GF-D8 (cell line): ENCODE results near the gene CATSPER4.
"Not testable (repeated sequence)": the region's sequence is repeated elsewhere in the genome, so short reads cannot be mapped to it uniquely, and the experiment has no call there.

ENCODE experiments used
- DNase-seq: peaks from one replicate; lab custom pipeline; 2025; lab: John Stamatoyannopoulos, UW

Gene CATSPER4

DNA sequence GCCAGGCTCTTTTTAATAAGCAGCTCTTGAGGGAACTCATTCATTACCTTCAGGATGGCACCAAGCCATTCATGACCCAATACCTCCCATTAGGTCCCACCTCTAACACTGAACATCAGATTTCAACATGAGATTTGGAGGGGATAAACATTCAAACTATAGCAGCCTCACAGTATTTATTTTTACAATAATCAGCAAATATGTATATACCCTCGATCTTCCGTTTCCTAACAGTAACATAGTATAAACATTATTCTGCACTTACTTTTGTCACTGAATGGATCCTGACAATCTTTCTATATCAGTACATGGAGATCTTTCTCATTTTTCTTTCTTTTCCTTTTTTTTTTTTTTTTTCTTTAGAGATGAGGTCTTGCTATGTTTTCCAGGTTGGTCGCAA is 5.4 kb downstream of the CATSPER4 start:
- no peak for DNase-seq

DNA sequence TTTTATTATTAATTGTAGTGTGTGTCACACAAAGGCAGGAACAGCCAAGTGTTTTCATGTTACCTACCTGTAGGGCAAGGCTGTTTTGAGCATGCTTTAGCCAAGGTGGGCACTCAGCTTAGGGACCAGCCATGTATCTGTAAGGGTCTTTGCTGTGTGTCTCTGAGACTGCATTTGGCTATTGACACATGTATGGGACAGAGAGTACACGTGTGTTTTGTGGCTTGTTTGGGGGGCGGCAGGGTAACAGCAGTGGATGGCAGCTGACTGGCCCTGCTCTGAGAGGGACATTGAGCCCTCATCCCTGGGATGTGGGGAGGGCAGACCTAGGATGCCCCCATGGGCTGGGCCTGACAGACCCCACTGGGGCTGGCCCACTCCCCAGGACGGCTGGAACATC is 6.9 kb downstream of the CATSPER4 start:
- DNase-seq = no peak

DNA sequence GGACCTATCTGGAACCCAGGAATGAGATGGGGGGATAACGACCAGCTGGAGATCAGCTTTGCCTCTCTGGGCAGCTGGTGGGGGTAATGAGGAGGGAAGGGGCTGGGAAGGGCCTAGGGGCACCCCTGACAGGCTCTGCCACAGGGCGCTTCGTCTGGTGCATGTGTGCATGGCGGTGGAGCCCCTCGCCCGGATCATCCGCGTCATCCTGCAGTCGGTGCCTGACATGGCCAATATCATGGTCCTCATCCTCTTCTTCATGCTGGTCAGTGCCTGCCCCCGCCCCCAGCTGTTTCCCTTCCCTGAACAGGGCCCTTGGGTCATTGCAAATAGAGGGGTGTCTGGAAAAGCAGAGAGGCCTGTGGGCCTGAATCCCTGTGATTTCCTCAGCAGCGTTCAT is 7.4 kb downstream of the CATSPER4 start:
- no peak for DNase-seq

DNA sequence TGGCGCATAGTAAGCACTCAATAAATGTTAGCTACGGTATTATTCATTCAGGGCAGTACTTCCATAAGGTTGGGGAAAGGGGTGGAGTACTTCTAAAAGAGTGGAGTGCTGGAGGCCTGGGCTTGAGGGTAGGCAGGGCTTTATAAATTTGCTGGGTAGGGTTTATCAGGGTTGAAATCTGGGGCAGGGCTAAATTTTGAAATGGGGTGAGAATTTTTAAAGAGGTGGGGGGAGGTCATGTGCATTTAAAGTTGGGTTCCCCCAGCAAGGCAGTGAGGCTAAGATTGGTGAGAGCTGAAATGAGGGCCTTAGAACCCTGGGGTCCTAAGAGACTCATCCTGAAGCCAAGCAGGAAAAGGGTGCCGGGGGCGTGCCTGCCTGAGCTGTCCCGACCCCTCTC is 10.0 kb downstream of the CATSPER4 start:
- no peak for DNase-seq

DNA sequence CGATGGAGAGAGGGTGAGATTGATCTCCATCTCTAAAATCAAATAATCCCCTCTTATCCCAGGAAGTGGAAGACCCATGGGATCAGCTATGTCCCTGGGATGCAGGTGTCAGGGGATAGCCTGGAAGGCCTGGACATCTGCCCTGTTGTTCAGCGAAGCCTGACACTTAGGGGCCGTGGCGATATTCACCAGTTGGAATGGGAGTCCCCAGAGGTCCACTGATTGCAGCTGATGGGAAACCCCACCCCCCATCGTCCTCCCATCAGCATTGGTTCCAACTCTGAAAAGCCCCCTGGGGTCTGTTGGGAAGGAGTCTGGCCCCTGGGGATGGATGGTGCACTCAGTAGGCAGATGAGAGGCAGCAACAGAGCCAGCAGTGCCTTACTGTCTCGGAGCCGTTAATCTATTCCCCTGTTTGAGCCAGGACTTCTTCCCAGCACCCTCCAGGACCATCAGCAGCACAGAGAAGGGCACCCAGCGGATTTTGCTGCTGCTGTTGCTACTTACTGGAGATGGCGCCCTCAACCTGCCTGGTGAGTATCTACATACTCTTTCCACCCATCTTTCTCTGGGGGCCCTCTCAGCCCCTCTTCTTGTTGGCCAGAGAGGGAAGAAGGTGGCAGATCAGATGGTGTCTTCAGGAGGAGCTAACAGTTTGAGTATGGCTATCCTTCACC is 13.4 kb downstream of the CATSPER4 start:
- no peak for DNase-seq

DNA sequence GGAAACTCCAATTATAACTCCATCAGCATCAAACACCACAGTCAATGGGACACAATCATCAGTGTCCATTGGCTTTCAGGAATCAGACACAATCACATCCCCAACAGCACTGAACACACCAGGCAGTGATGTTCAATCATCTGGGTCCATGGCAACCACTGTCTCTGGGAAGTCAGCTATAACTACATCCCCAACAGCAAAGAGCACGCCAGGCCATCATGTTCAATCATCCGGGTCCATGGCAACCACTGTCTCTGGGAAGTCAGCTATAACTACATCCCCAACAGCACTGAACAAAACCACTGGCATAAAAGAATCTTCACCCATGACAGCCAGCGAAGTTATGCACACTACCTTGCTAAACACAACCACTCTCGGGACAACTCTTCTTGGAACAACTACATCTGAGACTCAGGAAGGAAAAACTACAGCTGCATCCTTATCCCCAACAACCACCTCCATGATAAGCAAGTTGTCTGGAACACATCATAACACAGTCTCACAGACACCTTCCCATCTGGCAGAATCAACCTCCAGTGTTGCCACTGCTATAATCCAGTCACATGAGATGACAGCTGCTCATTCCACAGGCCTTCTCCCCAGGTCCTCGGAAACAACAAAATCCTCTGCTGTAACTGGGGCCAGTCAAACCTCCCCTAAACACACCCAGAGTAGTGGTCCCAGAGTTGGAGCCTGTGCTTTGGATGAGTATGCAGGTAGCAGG is 19.9 kb downstream of the CATSPER4 start:
- no peak for DNase-seq

DNA sequence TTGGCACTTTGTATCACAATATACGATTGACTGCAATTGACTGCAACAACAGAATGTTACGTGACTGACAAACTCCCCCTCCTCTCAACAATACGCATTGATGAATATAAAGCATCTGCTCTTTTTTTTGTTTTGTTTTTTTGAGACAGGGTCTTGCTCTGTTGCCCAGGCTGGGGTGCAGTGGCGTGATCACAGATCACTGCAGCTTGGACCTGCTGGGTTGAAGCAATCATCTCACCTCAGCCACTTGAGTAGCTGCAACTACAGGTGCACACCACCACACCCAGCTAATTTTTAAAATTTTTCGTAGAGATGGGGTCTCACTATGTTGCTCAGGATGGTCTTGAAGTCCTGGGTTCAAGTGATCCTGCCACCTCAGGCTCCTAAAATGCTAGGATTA is 22.3 kb downstream of the CATSPER4 start:
- DNase-seq = no peak

DNA sequence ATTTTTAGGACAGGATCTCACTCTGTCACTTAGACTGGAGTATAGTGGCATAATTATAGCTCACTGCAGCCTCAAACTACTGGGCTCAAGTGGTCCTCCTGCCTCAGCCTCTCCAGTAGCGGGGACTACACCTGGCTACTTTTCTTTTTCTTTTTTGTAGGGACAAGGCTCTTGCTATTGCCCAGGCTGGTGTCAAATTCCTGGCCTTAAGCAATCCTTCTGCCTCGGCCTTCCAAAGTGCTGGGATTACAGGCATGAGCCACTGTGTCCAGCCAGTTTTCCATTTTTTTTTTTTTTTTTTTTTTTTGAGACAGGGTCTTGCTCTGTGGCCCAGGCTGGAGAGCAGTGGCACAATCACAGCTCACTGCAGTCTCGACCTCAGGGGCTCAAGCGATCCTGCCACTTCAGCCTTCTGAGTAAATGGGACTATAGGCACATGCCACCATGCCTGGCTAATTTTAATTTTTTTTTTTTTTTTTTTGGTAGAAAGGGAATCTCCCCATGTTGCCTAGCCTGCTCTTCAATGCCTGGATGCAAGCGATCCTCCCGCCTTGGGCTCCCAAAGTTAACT is 23.0 kb downstream of the CATSPER4 start:
- no peak for DNase-seq

DNA sequence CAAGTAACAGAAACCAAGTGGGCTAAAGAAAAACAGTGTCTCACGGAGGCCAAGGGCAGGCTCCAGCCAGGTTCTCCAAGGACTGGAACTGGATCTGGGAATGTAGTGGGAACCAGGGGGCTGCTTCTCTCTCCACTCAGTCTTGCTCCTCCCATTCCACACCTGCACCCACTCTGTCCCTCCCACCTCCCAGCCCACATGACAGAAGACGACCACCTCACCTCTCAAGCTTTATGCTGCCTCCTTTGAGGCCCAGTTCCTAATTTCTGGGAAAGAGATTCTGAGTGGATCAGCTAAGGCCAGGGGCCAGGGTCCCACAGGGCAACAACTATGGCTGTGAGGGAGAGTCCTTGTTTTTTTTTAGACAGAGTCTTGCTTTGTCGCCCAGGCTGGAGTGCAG is 24.8 kb downstream of the CATSPER4 start:
- DNase-seq = no peak

DNA sequence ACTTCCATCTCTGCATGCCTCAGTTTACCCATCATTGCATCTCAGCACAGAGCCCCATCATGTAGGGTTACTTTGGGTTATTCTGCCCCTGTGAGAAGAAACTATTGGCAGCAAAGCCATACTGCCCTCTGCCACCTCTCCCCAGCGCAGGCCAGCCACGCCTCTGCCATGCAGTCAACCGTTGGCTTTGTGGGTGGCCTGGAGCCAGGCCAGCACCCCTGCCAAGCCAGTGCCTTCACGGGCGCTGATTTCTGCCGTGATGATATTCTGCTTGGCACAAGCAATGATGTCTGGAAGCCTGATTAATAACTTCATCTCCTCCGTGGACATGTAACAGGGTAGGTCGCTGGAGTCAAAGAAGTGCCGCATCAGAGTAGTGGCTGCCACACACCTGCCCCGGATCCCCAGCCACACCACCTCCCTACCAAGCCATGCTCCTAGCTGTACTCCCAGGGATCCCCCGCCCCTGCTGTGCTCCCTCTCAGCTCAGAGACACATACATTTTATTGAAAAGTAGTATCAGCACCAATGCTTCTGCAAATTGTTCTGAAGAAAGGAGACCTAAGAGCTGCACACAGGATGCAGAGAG is 28.6 kb downstream of the CATSPER4 start:
- no peak for DNase-seq

DNA sequence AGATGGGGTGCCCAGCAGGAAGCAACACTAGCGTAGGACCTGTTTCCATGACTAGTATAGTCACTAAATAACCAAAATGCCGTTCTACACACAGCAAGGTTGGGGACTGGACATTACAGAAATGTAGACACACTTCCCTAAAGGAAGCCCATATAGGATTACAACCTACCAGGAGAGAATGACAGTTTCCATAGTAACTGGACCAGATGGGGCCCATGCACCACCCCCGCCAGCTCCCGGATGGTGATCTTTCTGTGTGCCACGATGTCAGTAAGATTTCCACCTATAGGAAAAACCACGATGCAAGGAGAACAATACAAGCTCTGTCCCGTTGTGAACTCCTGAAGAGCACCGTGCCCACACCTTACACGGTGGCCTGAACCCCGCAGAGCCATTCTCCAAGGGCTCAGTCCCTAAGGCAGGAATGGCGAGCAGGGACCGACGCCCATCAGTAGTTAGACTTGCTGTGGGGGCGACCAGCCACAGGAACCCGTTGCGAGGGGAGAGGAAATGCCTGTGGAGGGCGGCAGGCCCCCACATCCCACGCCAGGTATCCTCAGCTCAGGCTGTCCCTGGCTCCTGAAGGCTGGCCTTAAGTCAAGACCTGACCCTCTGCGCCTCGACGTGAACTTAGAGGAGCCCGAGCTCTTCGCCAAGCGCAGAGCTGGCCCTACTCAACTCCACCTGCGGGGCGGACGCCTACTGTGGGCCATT is 30.0 kb downstream of the CATSPER4 start:
- DNase-seq = no peak

DNA sequence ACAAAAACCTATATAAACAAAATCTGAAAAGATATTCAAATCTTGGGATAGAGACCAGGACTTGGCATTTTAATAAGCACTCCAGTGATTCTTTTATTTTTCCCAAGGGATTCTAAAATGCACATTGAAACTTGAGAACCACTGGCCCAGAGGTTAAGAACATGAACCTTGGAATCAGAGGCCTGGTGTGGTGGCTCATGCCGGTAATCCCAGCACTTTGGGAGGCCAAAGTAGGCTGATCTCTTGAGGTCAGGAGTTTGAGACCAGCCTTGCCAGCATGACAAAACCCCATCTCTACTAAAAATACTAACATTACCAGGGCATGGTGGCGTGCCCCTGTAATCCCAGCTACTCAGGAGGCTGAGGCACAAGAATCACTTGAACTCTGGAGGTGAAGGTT is 30.7 kb downstream of the CATSPER4 start:
- DNase-seq = no peak

DNA sequence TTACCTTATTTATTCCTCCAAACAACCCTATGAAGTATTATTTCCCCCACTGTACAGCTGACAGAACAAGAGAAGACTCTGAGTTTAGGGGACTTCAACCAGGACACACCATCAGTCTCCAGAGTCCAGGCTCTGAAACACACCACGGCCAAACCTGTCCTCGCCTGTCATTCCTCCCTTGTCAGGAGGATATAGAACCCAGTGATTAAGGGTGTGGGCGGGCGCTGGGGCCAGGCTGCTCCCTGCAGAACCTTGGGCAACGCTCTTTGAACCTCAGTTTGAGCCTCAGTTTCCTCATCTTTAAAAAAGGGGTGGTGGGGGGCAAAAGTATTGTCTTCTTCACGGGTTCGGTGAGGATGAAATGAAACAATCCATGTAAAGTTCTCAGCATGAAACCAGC is 34.2 kb downstream of the CATSPER4 start:
- no peak for DNase-seq

DNA sequence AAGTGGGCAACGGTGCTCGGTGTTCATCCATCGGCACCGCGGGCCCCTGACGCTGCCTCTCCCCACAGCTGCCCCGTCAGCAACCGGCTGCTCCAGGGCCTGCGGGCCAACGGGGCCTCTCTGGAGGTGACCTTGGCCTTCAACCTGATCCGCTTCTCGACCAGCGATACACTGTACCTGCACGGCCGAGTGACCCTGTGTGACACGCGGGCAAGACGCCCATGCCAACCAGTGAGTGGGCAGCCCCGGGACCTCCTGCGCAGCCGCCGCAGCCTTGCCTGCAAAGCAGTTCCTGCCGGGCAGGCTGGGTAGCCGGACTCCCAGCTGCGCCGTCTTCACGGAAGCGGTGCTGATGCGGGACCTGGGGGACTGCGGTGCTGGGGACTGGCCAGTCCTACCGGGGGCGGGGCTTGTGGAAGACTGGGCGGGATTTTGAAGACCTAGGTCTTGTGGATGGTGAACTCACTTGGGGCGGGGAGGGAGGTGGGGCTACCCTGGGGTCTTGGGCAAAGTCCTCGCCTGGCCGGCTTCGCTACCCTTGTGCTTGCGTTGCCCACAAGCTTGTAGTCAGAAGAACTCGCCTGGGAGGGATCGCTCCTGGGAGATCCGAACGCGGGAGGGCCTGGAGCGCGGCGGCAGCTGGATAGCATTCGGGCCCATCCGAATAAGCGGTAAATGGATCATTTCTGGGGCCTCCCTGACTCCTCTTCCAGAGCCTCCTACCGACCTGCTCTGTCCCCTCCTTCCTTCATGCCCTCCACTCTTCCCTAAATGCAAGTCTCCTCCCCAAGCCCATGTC is 34.8 kb downstream of the CATSPER4 start:
- DNase-seq = no peak

DNA sequence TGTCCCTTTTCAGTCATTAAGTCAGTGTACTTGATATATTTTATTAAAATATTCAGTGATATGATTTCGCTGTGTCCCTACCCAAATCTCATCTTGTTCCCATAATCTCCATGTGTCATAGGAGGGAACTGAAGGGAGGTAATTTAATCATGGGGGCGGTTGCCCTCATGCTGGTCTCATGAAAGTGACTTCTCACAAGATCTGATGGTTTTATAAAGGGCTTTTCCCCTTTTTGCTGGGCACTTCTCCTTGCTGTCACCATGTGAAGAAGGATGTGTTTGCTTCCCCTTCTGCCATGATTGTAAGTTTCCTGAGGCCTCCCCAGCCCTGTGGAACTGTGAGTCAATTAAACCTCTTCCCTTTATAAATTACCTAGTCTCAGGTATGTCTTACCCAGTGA is 40.3 kb downstream of the CATSPER4 start:
- not testable (repeated sequence) for DNase-seq

DNA sequence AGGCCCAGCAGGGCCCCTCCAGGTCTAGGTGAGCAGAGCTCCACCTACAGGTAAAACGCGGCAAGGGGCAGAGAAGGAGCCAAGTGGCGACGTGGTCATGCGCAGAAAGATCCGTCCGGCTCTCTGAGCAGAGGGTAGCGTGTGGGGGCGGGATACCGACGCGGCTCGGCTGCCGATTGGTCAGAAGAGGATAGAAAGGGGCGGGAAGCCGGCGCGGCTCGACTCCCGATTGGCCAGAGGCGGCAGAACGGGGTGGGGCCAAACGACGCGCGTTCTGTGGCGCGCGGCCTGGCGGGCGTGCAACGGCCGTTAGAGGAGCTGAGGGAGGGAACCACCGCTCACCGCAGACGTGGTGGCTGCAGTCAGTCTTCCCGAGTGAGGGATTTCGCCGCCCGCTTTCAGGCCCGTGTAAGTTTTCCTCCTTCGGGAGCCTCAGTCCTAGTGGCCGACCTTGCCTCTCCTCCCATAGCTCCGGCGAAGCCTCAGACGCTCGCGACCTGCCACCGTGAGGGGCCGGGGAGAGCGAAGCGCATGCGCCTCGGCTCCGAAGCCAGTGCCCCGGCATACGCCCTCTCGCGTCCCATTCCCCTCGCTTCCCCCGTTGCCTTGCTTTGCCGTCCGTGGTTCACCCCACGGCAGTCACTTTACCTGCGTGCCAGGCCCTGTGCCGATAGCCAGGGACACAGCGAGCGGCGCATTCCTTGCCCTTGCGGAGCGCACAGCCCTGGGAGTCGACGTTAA is 43.7 kb downstream of the CATSPER4 start, which contains the start of gene CEP85:
TSS of gene CEP85 (plus strand) at position 298 of the 741 bp plus-strand sequence. CDS start 5,584 bp downstream, outside the sequence.
- peak; percentile 93 for DNase-seq

DNA sequence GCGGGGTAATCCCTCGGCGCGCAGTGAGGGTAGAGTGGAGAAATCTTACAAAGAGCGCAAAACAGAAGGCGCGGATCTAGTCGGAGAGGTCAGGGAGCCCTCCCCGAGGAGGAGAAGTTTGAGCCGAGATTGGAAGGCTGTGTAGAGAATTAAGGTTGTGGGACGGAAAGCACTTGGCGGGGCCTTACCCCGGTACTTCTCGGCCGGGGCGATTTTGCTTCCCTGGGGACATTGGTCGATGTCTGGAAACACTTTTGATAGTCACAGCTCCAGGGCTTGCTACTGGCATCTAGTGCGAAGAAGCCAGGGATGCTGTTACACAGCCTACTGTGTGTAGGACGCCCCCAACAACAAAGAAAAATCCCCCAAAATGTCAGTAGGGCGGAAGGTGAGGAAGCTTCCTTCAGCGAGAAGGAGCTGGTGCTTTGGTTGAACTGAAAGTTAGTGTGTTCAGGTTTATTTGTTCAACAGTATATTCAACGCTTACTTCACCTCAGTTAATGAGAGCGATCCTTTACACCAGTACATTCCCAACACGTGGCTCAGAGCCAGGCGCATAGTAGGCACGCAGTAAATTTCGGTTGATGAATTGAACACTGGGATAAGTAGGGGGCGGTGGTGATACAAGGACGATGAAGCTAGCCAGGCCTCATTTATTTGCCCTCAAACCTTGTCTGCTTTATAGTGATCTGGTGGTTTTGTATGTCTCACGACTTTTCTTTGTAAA is 44.4 kb downstream of the CATSPER4 start:
- DNase-seq = peak; percentile 8

DNA sequence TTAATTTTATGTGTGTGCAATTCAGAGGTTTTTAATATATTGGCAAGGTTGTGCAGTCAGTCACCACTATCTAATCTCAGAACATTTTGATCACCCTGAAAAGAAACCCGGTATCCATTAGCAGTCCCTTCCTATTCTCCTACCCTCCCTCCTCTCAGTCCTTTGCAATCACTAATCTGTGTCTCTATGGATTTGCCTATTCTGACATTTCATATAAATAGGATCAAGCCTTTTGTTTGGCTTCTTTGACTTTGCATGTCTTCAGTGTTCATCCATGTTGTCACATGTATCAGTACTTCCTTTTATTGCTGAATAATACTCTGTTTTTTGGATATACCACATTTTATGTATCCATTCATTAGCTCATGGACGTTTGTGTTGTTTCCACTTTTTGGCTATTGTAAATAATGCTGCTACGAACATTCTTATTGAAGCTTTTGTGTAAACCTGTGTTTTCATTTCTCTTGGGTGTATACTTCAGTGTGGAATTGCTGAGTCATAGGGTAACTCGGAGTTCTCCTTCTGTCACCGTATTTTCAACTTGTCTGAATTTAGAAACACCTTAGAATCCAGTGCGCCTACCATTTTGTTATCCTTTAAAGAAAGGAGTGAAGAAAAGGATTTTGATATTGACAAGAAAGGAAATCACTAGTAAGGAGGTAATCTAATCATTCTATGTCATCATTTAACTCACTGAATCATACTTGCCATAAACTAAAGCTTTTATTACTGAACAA is 47.0 kb downstream of the CATSPER4 start:
- peak; percentile 19 for DNase-seq

DNA sequence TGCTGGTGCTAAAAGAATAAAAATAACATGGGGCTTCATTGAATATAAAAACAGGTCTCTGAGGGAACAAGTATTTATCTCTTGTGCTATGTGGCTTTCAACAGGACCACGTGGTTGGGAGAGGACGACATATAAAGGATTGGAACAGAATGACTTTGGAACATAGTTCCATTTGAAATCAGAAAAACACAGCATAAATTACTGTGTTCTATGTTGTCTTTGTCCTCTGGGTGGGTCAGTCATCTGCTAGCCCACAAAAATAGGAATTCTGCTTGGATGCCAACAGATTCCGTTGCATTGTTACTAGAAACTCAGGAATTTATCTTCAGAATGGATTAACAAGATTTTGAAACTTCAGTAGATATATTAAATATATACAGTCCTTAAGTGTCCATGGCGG is 49.5 kb downstream of the CATSPER4 start:
- no peak for DNase-seq
